GM13977 (cell line): Measurements from ENCODE around the gene TRAF6.

ENCODE experiments used
- DNase-seq: peaks from one replicate; pipeline ENCODE4 v3.0.0; 2012; ENCODE audit warnings: low spot score
- in situ Hi-C: fragments of 300-500 bp; cut with MboI; formaldehyde crosslinking; loops from one replicate; pipeline ENCODE4 v1.12.0; 2022; ENCODE audit warnings: low sequenced_read_pairs, low pct_unique_long_range_greater_than_20kb, mixed read lengths, inconsistent platforms; ENCODE audit not compliant: unreplicated experiment
- TF ChIP-seq, protein P1 (sequence below): IDR thresholded peaks from 2 replicates; pipeline ENCODE4 v1.5.1; 2012; ENCODE audit warnings: mild to moderate bottlenecking, control low read depth; ENCODE audit not compliant: insufficient read depth; ENCODE audit errors: extremely low read depth, missing control alignments

Gene TRAF6

GRCh38 chr11:36443661-36444060 lies 66.4 kb downstream of the TRAF6 start:
- no peak for DNase-seq
- TF ChIP-seq, protein P1, sequence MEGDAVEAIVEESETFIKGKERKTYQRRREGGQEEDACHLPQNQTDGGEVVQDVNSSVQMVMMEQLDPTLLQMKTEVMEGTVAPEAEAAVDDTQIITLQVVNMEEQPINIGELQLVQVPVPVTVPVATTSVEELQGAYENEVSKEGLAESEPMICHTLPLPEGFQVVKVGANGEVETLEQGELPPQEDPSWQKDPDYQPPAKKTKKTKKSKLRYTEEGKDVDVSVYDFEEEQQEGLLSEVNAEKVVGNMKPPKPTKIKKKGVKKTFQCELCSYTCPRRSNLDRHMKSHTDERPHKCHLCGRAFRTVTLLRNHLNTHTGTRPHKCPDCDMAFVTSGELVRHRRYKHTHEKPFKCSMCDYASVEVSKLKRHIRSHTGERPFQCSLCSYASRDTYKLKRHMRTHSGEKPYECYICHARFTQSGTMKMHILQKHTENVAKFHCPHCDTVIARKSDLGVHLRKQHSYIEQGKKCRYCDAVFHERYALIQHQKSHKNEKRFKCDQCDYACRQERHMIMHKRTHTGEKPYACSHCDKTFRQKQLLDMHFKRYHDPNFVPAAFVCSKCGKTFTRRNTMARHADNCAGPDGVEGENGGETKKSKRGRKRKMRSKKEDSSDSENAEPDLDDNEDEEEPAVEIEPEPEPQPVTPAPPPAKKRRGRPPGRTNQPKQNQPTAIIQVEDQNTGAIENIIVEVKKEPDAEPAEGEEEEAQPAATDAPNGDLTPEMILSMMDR = no peak
- in situ Hi-C loops = no loop called here

DNA sequence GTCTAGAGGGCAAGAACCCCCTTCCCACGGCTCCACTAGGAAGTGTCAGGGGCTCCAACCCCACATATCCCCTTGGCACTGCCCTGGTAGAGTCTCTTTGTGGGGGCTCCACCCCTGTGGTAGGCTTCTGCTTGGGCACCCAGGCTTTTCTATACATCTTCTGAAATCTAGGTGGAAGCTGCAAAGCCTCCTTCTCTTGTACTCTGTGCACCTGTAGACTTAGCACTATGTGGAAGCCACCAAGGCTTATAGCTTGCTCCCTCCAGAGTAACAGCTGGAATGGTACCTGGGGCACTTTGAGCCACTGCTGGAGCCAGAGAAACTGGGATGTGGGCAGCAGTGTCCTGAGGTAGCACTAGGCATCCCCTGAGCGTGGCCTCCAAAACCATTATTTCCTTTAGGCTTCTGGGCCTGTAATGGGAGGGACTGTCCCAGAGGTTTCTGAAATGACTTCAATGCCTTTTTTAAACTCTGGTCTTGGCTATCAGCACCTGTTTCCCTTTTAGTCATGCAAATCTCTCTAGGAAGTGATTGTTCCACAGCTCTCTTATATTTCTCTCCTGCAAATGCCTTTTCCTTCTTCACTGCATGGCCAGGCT lies 68.4 kb downstream of the TRAF6 start:
- TF ChIP-seq, protein P1 = no peak
- peak; percentile 65 for DNase-seq
- in situ Hi-C loops = no loop called here

DNA sequence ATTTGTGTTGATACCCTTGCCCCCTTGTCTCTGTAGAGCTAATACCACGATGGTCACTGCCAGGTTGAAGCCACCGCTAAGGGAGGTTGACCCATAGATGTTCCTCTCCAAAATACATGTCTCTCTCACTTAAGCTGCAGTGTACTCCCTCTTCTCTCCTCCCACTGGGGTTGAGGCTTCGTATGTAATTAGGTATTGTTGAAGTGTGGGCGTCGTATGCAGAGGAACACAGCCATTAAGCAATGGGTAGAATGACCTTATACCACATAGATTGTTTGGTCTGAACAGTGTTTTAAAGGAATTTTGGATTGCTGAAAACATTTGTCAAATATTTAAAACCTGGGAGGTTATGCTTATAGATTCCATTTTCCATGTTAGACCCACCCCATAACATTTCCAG lies 71.9 kb downstream of the TRAF6 start:
- TF ChIP-seq, protein P1 = no peak
- in situ Hi-C loops = no loop called here
- DNase-seq = no peak

DNA sequence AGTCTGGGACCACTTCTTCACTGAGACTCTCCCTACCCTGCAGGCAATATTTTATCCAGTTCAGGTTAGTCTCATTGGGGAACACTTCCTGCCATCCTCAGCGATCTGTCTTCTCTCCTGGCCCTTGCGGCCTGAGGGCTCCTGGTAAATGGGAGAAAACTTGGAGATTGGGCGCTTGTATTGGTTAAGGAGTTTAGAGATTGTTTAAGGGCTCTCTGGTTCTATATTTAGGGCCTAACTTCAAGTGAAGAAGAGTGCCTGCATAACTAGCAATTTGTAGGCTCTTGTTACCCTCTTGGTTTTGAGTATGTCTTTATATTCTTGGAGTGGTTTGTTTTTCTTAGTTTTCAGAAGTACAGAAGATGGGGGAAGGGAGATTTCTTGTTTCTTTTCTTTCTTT lies 72.7 kb downstream of the TRAF6 start:
- DNase-seq = no peak
- in situ Hi-C loops = no loop called here
- TF ChIP-seq, protein P1 = no peak
